WTC11 (cell line): ENCODE measurements around the gene B4GAT1.

Experiments
- ATF1 ChIP-seq: sonication (generic); formaldehyde crosslinking; IDR thresholded peaks from 2 replicates; pipeline ENCODE4 v1.8.1; 2023; ENCODE audit warnings: mild to moderate bottlenecking, moderate library complexity, missing genetic modification reagents
- CBFB ChIP-seq: sonication (generic); formaldehyde crosslinking; IDR thresholded peaks from 2 replicates; pipeline ENCODE4 v1.8.1; 2022; ENCODE audit warnings: mild to moderate bottlenecking, low read depth, missing genetic modification reagents
- CREB1 ChIP-seq: sonication (generic); formaldehyde crosslinking; IDR thresholded peaks from 2 replicates; pipeline ENCODE4 v1.8.0; 2023; ENCODE audit warnings: mild to moderate bottlenecking, missing genetic modification reagents
- CREM ChIP-seq: sonication (generic); formaldehyde crosslinking; IDR thresholded peaks from 2 replicates; pipeline ENCODE4 v1.8.1; 2022; ENCODE audit warnings: mild to moderate bottlenecking, missing genetic modification reagents, moderate library complexity
- ETV6 ChIP-seq: sonication (generic); formaldehyde crosslinking; IDR thresholded peaks from 2 replicates; pipeline ENCODE4 v1.8.1; 2022; ENCODE audit warnings: mild to moderate bottlenecking, missing genetic modification reagents
- JUN ChIP-seq: sonication (generic); formaldehyde crosslinking; IDR thresholded peaks from 2 replicates; pipeline ENCODE4 v1.8.0; 2023; ENCODE audit warnings: mild to moderate bottlenecking, missing genetic modification reagents
- TF ChIP-seq, protein P1 (sequence below): fragments of 200-600 bp; IDR thresholded peaks from 2 replicates; pipeline ENCODE4 v1.8.0; 2022; ENCODE audit warnings: antibody characterized with exemption
- TF ChIP-seq, protein P2 (sequence below): sonication (generic); formaldehyde crosslinking; IDR thresholded peaks from 2 replicates; pipeline ENCODE4 v1.8.1; 2022; ENCODE audit warnings: low read depth, missing genetic modification reagents, borderline replicate concordance
- TF ChIP-seq, protein P3 (sequence below): sonication (generic); formaldehyde crosslinking; IDR thresholded peaks from 2 replicates; pipeline ENCODE4 v1.8.1; 2023; ENCODE audit warnings: mild to moderate bottlenecking, missing genetic modification reagents, moderate library complexity
- TF ChIP-seq, protein P4 (sequence below): sonication (generic); formaldehyde crosslinking; conservative IDR thresholded peaks from 2 replicates; pipeline ENCODE4 v1.8.1; 2022; ENCODE audit warnings: mild to moderate bottlenecking, missing genetic modification reagents
- TF ChIP-seq, protein P5 (sequence below): sonication (generic); formaldehyde crosslinking; IDR thresholded peaks from 2 replicates; pipeline ENCODE4 v1.8.1; 2022; ENCODE audit warnings: low read depth, mild to moderate bottlenecking, moderate library complexity, missing genetic modification reagents, borderline replicate concordance
- TF ChIP-seq, protein P6 (sequence below): sonication (generic); formaldehyde crosslinking; IDR thresholded peaks from 2 replicates; pipeline ENCODE4 v1.8.0; 2022; ENCODE audit warnings: missing genetic modification reagents
- TF ChIP-seq, protein P7 (sequence below): sonication (generic); formaldehyde crosslinking; conservative IDR thresholded peaks from 2 replicates; pipeline ENCODE4 v1.8.1; 2023; ENCODE audit warnings: mild to moderate bottlenecking, low read depth, missing genetic modification reagents, moderate library complexity
- TF ChIP-seq, protein P8 (sequence below): sonication (generic); formaldehyde crosslinking; IDR thresholded peaks from 2 replicates; pipeline ENCODE4 v1.8.1; 2023; ENCODE audit warnings: mild to moderate bottlenecking, missing genetic modification reagents, moderate library complexity

DNA sequence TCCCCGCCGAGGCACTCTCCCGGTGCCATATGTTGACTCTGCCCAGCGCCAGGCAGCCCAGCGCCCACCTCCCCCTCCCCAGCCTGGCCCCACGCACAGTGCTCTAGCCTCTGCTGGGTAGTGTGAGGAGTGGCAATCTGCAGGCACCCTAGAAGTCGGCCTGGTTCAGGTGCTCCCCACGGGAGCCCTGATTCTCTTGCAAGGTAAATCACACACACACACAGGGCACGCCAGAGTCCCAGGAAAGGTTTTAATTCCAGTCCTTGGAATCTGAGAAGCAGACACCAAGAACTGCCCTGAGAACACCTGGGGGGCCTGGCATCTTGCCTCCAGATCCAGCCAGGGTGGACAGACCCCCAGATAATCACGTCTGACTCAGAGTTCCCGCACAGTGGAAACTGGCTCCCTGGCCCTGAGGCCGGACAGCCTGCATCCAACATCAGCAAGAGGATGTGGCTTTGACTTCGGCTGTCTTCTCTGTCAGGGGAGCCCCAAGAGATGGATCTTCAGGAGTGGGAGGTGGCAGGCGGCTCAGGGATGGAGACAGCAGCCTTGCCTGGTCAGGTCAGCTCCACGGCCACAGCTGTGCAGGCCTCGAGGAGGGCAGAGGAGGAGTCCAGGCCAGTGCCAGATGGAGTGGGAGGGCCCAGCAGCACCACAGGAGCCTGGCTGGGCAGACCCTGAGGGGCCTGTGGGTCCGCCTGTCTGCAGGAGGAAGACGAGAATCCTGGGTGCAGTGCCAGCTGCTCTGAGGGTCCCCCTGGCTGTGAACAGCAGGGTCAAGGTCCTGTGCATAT, 10.1 kb downstream of the B4GAT1 start:
- TF ChIP-seq, protein P1, sequence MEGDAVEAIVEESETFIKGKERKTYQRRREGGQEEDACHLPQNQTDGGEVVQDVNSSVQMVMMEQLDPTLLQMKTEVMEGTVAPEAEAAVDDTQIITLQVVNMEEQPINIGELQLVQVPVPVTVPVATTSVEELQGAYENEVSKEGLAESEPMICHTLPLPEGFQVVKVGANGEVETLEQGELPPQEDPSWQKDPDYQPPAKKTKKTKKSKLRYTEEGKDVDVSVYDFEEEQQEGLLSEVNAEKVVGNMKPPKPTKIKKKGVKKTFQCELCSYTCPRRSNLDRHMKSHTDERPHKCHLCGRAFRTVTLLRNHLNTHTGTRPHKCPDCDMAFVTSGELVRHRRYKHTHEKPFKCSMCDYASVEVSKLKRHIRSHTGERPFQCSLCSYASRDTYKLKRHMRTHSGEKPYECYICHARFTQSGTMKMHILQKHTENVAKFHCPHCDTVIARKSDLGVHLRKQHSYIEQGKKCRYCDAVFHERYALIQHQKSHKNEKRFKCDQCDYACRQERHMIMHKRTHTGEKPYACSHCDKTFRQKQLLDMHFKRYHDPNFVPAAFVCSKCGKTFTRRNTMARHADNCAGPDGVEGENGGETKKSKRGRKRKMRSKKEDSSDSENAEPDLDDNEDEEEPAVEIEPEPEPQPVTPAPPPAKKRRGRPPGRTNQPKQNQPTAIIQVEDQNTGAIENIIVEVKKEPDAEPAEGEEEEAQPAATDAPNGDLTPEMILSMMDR: no peak
- TF ChIP-seq ETV6 (no peak), CBFB (CRISPR knock-in tag) (no peak), ATF1 (CRISPR knock-in tag) (no peak), CREM (CRISPR knock-in tag) (no peak), CREB1 (no peak), JUN (CRISPR knock-in tag) (no peak)
- TF ChIP-seq, protein P2, sequence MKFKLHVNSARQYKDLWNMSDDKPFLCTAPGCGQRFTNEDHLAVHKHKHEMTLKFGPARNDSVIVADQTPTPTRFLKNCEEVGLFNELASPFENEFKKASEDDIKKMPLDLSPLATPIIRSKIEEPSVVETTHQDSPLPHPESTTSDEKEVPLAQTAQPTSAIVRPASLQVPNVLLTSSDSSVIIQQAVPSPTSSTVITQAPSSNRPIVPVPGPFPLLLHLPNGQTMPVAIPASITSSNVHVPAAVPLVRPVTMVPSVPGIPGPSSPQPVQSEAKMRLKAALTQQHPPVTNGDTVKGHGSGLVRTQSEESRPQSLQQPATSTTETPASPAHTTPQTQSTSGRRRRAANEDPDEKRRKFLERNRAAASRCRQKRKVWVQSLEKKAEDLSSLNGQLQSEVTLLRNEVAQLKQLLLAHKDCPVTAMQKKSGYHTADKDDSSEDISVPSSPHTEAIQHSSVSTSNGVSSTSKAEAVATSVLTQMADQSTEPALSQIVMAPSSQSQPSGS (CRISPR knock-in tag): no peak
- TF ChIP-seq, protein P3, sequence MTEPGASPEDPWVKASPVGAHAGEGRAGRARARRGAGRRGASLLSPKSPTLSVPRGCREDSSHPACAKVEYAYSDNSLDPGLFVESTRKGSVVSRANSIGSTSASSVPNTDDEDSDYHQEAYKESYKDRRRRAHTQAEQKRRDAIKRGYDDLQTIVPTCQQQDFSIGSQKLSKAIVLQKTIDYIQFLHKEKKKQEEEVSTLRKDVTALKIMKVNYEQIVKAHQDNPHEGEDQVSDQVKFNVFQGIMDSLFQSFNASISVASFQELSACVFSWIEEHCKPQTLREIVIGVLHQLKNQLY (CRISPR knock-in tag): no peak
- TF ChIP-seq, protein P4, sequence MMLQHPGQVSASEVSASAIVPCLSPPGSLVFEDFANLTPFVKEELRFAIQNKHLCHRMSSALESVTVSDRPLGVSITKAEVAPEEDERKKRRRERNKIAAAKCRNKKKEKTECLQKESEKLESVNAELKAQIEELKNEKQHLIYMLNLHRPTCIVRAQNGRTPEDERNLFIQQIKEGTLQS (CRISPR knock-in tag): no peak
- TF ChIP-seq, protein P5, sequence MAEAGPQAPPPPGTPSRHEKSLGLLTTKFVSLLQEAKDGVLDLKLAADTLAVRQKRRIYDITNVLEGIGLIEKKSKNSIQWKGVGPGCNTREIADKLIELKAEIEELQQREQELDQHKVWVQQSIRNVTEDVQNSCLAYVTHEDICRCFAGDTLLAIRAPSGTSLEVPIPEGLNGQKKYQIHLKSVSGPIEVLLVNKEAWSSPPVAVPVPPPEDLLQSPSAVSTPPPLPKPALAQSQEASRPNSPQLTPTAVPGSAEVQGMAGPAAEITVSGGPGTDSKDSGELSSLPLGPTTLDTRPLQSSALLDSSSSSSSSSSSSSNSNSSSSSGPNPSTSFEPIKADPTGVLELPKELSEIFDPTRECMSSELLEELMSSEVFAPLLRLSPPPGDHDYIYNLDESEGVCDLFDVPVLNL: no peak
- TF ChIP-seq, protein P6, sequence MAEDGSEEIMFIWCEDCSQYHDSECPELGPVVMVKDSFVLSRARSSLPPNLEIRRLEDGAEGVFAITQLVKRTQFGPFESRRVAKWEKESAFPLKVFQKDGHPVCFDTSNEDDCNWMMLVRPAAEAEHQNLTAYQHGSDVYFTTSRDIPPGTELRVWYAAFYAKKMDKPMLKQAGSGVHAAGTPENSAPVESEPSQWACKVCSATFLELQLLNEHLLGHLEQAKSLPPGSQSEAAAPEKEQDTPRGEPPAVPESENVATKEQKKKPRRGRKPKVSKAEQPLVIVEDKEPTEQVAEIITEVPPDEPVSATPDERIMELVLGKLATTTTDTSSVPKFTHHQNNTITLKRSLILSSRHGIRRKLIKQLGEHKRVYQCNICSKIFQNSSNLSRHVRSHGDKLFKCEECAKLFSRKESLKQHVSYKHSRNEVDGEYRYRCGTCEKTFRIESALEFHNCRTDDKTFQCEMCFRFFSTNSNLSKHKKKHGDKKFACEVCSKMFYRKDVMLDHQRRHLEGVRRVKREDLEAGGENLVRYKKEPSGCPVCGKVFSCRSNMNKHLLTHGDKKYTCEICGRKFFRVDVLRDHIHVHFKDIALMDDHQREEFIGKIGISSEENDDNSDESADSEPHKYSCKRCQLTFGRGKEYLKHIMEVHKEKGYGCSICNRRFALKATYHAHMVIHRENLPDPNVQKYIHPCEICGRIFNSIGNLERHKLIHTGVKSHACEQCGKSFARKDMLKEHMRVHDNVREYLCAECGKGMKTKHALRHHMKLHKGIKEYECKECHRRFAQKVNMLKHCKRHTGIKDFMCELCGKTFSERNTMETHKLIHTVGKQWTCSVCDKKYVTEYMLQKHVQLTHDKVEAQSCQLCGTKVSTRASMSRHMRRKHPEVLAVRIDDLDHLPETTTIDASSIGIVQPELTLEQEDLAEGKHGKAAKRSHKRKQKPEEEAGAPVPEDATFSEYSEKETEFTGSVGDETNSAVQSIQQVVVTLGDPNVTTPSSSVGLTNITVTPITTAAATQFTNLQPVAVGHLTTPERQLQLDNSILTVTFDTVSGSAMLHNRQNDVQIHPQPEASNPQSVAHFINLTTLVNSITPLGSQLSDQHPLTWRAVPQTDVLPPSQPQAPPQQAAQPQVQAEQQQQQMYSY: no peak
- TF ChIP-seq, protein P7, sequence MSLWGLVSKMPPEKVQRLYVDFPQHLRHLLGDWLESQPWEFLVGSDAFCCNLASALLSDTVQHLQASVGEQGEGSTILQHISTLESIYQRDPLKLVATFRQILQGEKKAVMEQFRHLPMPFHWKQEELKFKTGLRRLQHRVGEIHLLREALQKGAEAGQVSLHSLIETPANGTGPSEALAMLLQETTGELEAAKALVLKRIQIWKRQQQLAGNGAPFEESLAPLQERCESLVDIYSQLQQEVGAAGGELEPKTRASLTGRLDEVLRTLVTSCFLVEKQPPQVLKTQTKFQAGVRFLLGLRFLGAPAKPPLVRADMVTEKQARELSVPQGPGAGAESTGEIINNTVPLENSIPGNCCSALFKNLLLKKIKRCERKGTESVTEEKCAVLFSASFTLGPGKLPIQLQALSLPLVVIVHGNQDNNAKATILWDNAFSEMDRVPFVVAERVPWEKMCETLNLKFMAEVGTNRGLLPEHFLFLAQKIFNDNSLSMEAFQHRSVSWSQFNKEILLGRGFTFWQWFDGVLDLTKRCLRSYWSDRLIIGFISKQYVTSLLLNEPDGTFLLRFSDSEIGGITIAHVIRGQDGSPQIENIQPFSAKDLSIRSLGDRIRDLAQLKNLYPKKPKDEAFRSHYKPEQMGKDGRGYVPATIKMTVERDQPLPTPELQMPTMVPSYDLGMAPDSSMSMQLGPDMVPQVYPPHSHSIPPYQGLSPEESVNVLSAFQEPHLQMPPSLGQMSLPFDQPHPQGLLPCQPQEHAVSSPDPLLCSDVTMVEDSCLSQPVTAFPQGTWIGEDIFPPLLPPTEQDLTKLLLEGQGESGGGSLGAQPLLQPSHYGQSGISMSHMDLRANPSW (CRISPR knock-in tag): no peak
- TF ChIP-seq, protein P8, sequence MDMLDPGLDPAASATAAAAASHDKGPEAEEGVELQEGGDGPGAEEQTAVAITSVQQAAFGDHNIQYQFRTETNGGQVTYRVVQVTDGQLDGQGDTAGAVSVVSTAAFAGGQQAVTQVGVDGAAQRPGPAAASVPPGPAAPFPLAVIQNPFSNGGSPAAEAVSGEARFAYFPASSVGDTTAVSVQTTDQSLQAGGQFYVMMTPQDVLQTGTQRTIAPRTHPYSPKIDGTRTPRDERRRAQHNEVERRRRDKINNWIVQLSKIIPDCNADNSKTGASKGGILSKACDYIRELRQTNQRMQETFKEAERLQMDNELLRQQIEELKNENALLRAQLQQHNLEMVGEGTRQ (CRISPR knock-in tag): no peak
